Sciatic nerve (tissue), 2 donors: ENCODE results near the gene MIA. TPM values are rescaled to one million over a fixed set of nuclear protein-coding genes. Genes with fewer than 3 reads are reported as not detected.
"Not testable (repeated sequence)": the region's sequence is repeated elsewhere in the genome, so short reads cannot be mapped to it uniquely, and the experiment has no call there.

Experiments used
- ATAC-seq: fragments of 200-7000 bp; cut with Tn5 transposase; one replicate; pipeline ENCODE4 v1.9.1; 2020; ENCODE audit warnings: mild to moderate bottlenecking, moderate library complexity
- DNase-seq: peaks from one replicate; pipeline ENCODE4 v3.0.0-alpha.2; 2020; ENCODE audit warnings: low spot score
- intact Hi-C: fragments of 100-400 bp; cut with DNase I; formaldehyde crosslinking; loops from one replicate; pipeline ENCODE4 v1.14.2; 2022
- total RNA-seq: library from RNA; stranded (reverse); fragmentation: NEBNext Ultra II Directional; extraction: Animal tissue kit (Norgen Biotek cat#: 25700); gene quantifications from one replicate; pipeline ENCODE4 v1.2.1, GENCODE V29; 2021
- donor health status: DM: no; HTN: no; CAD: no.
- donor health status: DM: no; HTN: no; CAD: no.

The MIA gene
- total RNA-seq, 1 donor from 2014 or later, result 173 TPM

GRCh38 chr19:40745402-40745780 is 29.9 kb upstream of the MIA start:
- DNase-seq, result no peak
- intact Hi-C loops, result no loop called here
- peak; percentile 31 for ATAC-seq

GRCh38 chr19:40747536-40747935 is 27.8 kb upstream of the MIA start:
- no peak for ATAC-seq
- intact Hi-C loops, result no loop called here
- DNase-seq, result no peak

GRCh38 chr19:40750058-40750873 is 25.1 kb upstream of the MIA start, which contains the start of gene ACTMAP:
TSS of gene ACTMAP (minus strand) at chr19:40750477. CDS start at chr19:40749803, 674 bp downstream.
- DNase-seq (peak; percentile 100), ATAC-seq (peak; percentile 97)
- intact Hi-C loops, result no loop called here

- ATAC-seq (peak; percentile 91), DNase-seq (peak; percentile 97)
- intact Hi-C loops, result no loop called here
Observed at GRCh38 chr19:40750874-40751537, 24.3 kb upstream of the MIA start, which contains the start of gene SNRPA. TSS of gene SNRPA (plus strand) at chr19:40751203. CDS start at chr19:40751409, 206 bp downstream.

GRCh38 chr19:40752257-40752781 is 23.0 kb upstream of the MIA start:
- intact Hi-C loops, result no loop called here
- DNase-seq (no peak), ATAC-seq (no peak)

GRCh38 chr19:40754611-40755247 is 20.6 kb upstream of the MIA start:
- DNase-seq, result no peak
- ATAC-seq, result no peak
- intact Hi-C loops, result no loop called here

GRCh38 chr19:40755248-40755624 is 20.1 kb upstream of the MIA start:
- DNase-seq (no peak), ATAC-seq (no peak)
- intact Hi-C loops, result no loop called here

GRCh38 chr19:40755791-40756190 is 19.5 kb upstream of the MIA start:
- intact Hi-C loops, result no loop called here

GRCh38 chr19:40756502-40757110 is 18.7 kb upstream of the MIA start:
- no peak for DNase-seq
- intact Hi-C loops, result no loop called here

More at GRCh38 chr19:40755791-40756190, 19.5 kb upstream of the MIA start:
- DNase-seq (no peak), ATAC-seq (no peak)

GRCh38 chr19:40758491-40758890 is 16.8 kb upstream of the MIA start:
- intact Hi-C loops, result no loop called here
- DNase-seq (no peak), ATAC-seq (no peak)

More at GRCh38 chr19:40756502-40757110, 18.7 kb upstream of the MIA start:
- ATAC-seq, result no peak

GRCh38 chr19:40759352-40759751 is 16.0 kb upstream of the MIA start:
- intact Hi-C loops, result no loop called here
- DNase-seq (no peak), ATAC-seq (no peak)

- no peak for DNase-seq
- intact Hi-C loops, result no loop called here
- no peak for ATAC-seq
Observed at GRCh38 chr19:40762754-40763470, 12.4 kb upstream of the MIA start.

- intact Hi-C loops, result no loop called here
- DNase-seq (no peak), ATAC-seq (no peak)
Observed at GRCh38 chr19:40763526-40763925, 11.8 kb upstream of the MIA start.

- DNase-seq, result no peak
- intact Hi-C loops, result no loop called here
- peak; percentile 22 for ATAC-seq
Observed at GRCh38 chr19:40763963-40764362, 11.4 kb upstream of the MIA start.

- intact Hi-C loops, DNase-seq, ATAC-seq: not testable (repeated sequence)
Observed at GRCh38 chr19:40766385-40766784, 8.9 kb upstream of the MIA start.

- intact Hi-C loops, result no loop called here
- DNase-seq (no peak), ATAC-seq (no peak)
Observed at GRCh38 chr19:40768869-40769268, 6.5 kb upstream of the MIA start.

- ATAC-seq, intact Hi-C loops, DNase-seq: not testable (repeated sequence)
Observed at GRCh38 chr19:40771101-40771862, 4.0 kb upstream of the MIA start.

GRCh38 chr19:40775632-40776022 is 306 bp downstream of the MIA start:
- ATAC-seq, result no peak
- intact Hi-C loops, result no loop called here

More at GRCh38 chr19:40775632-40776022, 306 bp downstream of the MIA start:
- no peak for DNase-seq
